Endothelial cell of umbilical vein (primary cell): ENCODE measurements around the gene FHDC1. TPM values are rescaled to one million over a fixed set of nuclear protein-coding genes. Genes with fewer than 3 reads are reported as not detected.

Source experiments
- BruUV-seq: library from RNA; stranded (reverse); fragments of 400-500 nt; replicated peaks from 2 replicates; lab custom pipeline; 2021; lab: Mats Ljungman, UMichigan
- CTCF ChIA-PET: fragments of 300-600, 350-600 bp; sonication (Branson Sonifier 250); formaldehyde crosslinking; loops from one replicate; lab custom pipeline; 2021; ENCODE audit warnings: antibody characterized with exemption, inconsistent platforms; lab: Charles Lee
- POLR2A ChIA-PET: fragments of 300-600, 350-600 bp; sonication (Branson Sonifier 250); formaldehyde crosslinking; loops from one replicate; lab custom pipeline; 2021; ENCODE audit warnings: antibody characterized with exemption, inconsistent platforms; lab: Charles Lee
- DNase-seq: peaks from one replicate; pipeline ENCODE4 v3.0.0-alpha.2; 2011; ENCODE audit warnings: low read depth, low spot score
- FAIRE-seq: peaks from 2 replicates; lab custom pipeline; 2011; peaks lifted over from hg19 to GRCh38; lab: Jason Lieb, UNC
- H2AFZ ChIP-seq: 2 replicates; pipeline ENCODE4 v1.6.0; 2012; ENCODE audit warnings: low read depth, low read length, control low read depth, inconsistent platforms
- H3K27ac ChIP-seq: 2 replicates; pipeline ENCODE4 v1.5.1; 2011; ENCODE audit warnings: low read depth, mild to moderate bottlenecking, control low read depth, low read length, moderate library complexity; ENCODE audit not compliant: insufficient read depth
- H3K27me3 ChIP-seq, 2 experiments: 2 replicates each; pipeline versions ENCODE4 v1.6.0 to v1.6.1; 2011; ENCODE audit warnings: low read length in 2 of 2, mixed read lengths in 1 of 2; ENCODE audit not compliant: control insufficient read depth in 2 of 2, insufficient read depth in 2 of 2
- H3K36me3 ChIP-seq, 2 experiments: 2 replicates in 1 of 2; 3 replicates in 1 of 2; pipeline ENCODE4 v1.5.1; 2011; ENCODE audit warnings: low read length in 2 of 2, mild to moderate bottlenecking in 1 of 2, moderate library complexity in 1 of 2; ENCODE audit not compliant: control insufficient read depth in 2 of 2, insufficient read depth in 2 of 2; ENCODE audit errors: extremely low read depth in 1 of 2
- H3K4me1 ChIP-seq: 3 replicates; pipeline ENCODE4 v1.5.1; 2011; ENCODE audit warnings: mild to moderate bottlenecking, low read length; ENCODE audit not compliant: control insufficient read depth, insufficient read depth; ENCODE audit errors: extremely low read depth
- H3K4me2 ChIP-seq: 2 replicates; pipeline ENCODE4 v1.6.1; 2011; ENCODE audit warnings: low read length, control low read depth, mixed read lengths; ENCODE audit not compliant: insufficient read depth
- H3K4me3 ChIP-seq, 3 experiments: fragments of 200-600 bp in 1 of 3; sonication (generic), shearing (Covaris generic) in 1 of 3; replicated peaks in 1 of 3; 2 replicates each; pipeline ENCODE4 v1.5.1; 2011 to 2016; ENCODE audit warnings: control low read depth in 3 of 3, low read length in 3 of 3, mild to moderate bottlenecking in 2 of 3, inconsistent platforms in 1 of 3, low read depth in 1 of 3, moderate library complexity in 1 of 3; ENCODE audit not compliant: insufficient read depth in 1 of 3
- H3K79me2 ChIP-seq: 2 replicates; pipeline ENCODE4 v1.6.0; 2012; ENCODE audit warnings: low read length, inconsistent platforms; ENCODE audit not compliant: control insufficient read depth, insufficient read depth
- H3K9ac ChIP-seq: replicated peaks from 2 replicates; pipeline ENCODE3; 2011; ENCODE audit warnings: low read length, control low read depth; ENCODE audit not compliant: insufficient read depth; ENCODE audit errors: extremely low read depth
- H3K9me1 ChIP-seq: replicated peaks from 3 replicates; pipeline ENCODE4 v1.6.0; 2011; ENCODE audit warnings: mild to moderate bottlenecking, low read length; ENCODE audit not compliant: control insufficient read depth, insufficient read depth; ENCODE audit errors: extremely low read depth
- H3K9me3 ChIP-seq: replicated peaks from 2 replicates; pipeline ENCODE4 v1.5.1; 2012; ENCODE audit warnings: low read length, inconsistent platforms; ENCODE audit not compliant: control insufficient read depth, insufficient read depth
- H4K20me1 ChIP-seq: replicated peaks from 2 replicates; pipeline ENCODE3; 2011; ENCODE audit warnings: mild to moderate bottlenecking, low read length; ENCODE audit not compliant: control insufficient read depth, insufficient read depth; ENCODE audit errors: extremely low read depth
- EZH2 ChIP-seq: IDR thresholded peaks from 2 replicates; pipeline ENCODE4 v1.6.1; 2012; ENCODE audit warnings: borderline replicate concordance, low read depth, mild to moderate bottlenecking, moderate library complexity, low read length, inconsistent platforms; ENCODE audit not compliant: severe bottlenecking
- FOS ChIP-seq: IDR thresholded peaks from 2 replicates; pipeline ENCODE4 v1.6.1; 2011; ENCODE audit warnings: mild to moderate bottlenecking, low read length, moderate library complexity, borderline replicate concordance; ENCODE audit not compliant: insufficient read depth
- GATA2 ChIP-seq: IDR thresholded peaks from 2 replicates; pipeline ENCODE4 v1.7.0; 2011; ENCODE audit warnings: low read depth, mild to moderate bottlenecking, moderate library complexity, mixed read lengths, low read length; ENCODE audit not compliant: insufficient read length, insufficient read depth
- JUN ChIP-seq: IDR thresholded peaks from 2 replicates; pipeline ENCODE4 v1.6.1; 2011; ENCODE audit warnings: borderline replicate concordance, low read depth; ENCODE audit not compliant: insufficient read length, insufficient read depth
- MAX ChIP-seq: IDR thresholded peaks from 2 replicates; pipeline ENCODE4 v1.6.1; 2011; ENCODE audit not compliant: insufficient read depth, insufficient read length
- MYC ChIP-seq: IDR thresholded peaks from one replicate; pipeline ENCODE4 v1.6.1; 2011; ENCODE audit warnings: mild to moderate bottlenecking, low read depth, low read length
- POLR2A ChIP-seq: IDR thresholded peaks from 2 replicates; pipeline ENCODE4 v1.6.1; 2012; ENCODE audit warnings: low read depth, mild to moderate bottlenecking, control low read depth, low read length
- POLR2AphosphoS5 ChIP-seq: IDR thresholded peaks from 2 replicates; pipeline ENCODE4 v1.6.1; 2012; ENCODE audit warnings: low read depth, mild to moderate bottlenecking, control low read depth, low read length, moderate library complexity; ENCODE audit not compliant: insufficient read depth
- dilution Hi-C: fragments of 300-500 bp; cut with MboI; formaldehyde crosslinking; loops from one replicate; pipeline ENCODE4 v1.15.0; 2019; ENCODE audit warnings: low sequenced_read_pairs; ENCODE audit not compliant: extremely low pct_ligation_motif_present
- intact Hi-C: fragments of 100-400 bp; cut with micrococcal nuclease; formaldehyde crosslinking; loops from one replicate; pipeline ENCODE4 v1.10.0; 2022
- polyA plus RNA-seq, 4 experiments: library from polyadenylated mRNA; depleted of rRNA in 3 of 4; stranded (reverse) in 3 of 4; unstranded in 1 of 4; fragments of >200 nt; gene quantifications; 2 replicates each; pipeline versions ENCODE4 v1.2.1 to v1.2.3, GENCODE V29; 2011 to 2012; ENCODE audit warnings: missing spikeins in 1 of 4
- total RNA-seq: library from RNA; stranded (reverse); gene quantifications from 2 replicates; pipeline ENCODE4 v1.2.3, GENCODE V29; 2021
- TF ChIP-seq, protein P1 (sequence below), 2 donors: IDR thresholded peaks; 1 replicate in 1 of 2; 2 replicates in 1 of 2; pipeline ENCODE4 v1.5.1; 2011; ENCODE audit warnings: low read length in 2 of 2, mild to moderate bottlenecking in 2 of 2, moderate library complexity in 2 of 2, control low read depth in 1 of 2, inconsistent platforms in 1 of 2, low read depth in 1 of 2; ENCODE audit not compliant: insufficient read depth in 1 of 2; ENCODE audit errors: extremely low read depth in 1 of 2

The FHDC1 gene
- total and polyA plus RNA-seq, 2 donors (not counting 3 experiments of a cell fraction or from before 2014, with no cell fraction given) = 0.03 to 0.18 TPM

- dilution Hi-C loops = no loop called here
Observed at GRCh38 chr4:152992027-152992426, 55.9 kb downstream of the FHDC1 start.

More at GRCh38 chr4:152992027-152992426, 55.9 kb downstream of the FHDC1 start:
- peaks cover 3% of the 10 kb centered on the region for H3K9me1 ChIP-seq
- H3K27me3 ChIP-seq = no peaks in the 10 kb centered on the region
- H4K20me1 ChIP-seq = no peaks in the 10 kb centered on the region
- H3K27ac ChIP-seq = no peak overlapping the region
- H3K36me3 ChIP-seq = no peaks in the 10 kb centered on the region
- no peaks in the 10 kb centered on the region for H3K79me2 ChIP-seq
- TF ChIP-seq POLR2A (no peak), JUN (no peak), EZH2 (no peak), FOS (no peak), GATA2 (no peak), MAX (no peak), POLR2AphosphoS5 (no peak), MYC (no peak)
- TF ChIP-seq, protein P1, sequence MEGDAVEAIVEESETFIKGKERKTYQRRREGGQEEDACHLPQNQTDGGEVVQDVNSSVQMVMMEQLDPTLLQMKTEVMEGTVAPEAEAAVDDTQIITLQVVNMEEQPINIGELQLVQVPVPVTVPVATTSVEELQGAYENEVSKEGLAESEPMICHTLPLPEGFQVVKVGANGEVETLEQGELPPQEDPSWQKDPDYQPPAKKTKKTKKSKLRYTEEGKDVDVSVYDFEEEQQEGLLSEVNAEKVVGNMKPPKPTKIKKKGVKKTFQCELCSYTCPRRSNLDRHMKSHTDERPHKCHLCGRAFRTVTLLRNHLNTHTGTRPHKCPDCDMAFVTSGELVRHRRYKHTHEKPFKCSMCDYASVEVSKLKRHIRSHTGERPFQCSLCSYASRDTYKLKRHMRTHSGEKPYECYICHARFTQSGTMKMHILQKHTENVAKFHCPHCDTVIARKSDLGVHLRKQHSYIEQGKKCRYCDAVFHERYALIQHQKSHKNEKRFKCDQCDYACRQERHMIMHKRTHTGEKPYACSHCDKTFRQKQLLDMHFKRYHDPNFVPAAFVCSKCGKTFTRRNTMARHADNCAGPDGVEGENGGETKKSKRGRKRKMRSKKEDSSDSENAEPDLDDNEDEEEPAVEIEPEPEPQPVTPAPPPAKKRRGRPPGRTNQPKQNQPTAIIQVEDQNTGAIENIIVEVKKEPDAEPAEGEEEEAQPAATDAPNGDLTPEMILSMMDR (IDR thresholded peaks at IDR 0.05; ENCODE audit: extremely low read depth in 1 of 2, insufficient read depth in 1 of 2, low read depth in 1 of 2, low read length in 2 of 2) = no peak
- peaks cover 6% of the 10 kb centered on the region for H3K4me1 ChIP-seq
- ChIA-PET POLR2A (no interaction called here), CTCF (no interaction called here)
- H3K9ac ChIP-seq = no peak overlapping the region
- DNase-seq (no peak), FAIRE-seq (no peak)
- no peak overlapping the region for H3K4me2 ChIP-seq
- H2AFZ ChIP-seq = no peak overlapping the region
- intact Hi-C loops = no loop called here
- no peaks in the 10 kb centered on the region for H3K9me3 ChIP-seq
- no TSS peak for BruUV-seq
- H3K4me3 ChIP-seq = no peak overlapping the region
